ENCODE data around the gene UGT1A7.
A peak's percentile ranks its signal among the peaks of the same experiment; 100 is the strongest.

UGT1A7 gene

DNA sequence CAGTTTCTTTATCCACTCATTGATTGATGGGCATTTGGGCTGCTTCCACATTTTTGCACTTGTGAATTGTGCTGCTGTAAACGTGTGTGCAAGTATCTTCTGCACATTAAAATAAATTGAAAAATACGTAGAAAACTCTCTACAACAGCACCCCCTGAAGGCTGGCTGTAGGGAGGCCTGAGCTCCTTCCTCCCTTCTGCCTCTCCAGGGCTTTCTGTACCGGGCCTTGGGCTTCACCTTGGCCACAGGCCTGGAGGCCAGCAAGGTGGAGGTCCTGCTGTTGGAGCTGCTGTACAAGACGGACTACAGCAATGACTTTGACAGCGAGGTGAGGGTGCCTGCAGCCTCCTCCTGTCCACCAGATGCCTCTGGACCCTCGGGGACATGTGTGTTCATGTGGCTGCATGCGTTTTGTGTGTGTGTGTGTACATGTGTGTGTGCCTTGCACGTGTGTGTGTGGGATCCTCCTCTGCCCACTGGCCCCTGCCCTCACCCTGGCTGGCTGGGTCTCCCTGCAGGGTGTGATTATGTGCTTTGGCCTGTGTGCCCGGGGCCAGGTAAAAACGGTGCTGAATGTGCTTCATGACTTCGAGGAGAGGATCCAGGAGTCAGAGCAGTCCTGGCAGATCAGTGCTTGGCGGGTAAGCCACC lies 125.6 kb downstream of the UGT1A7 start:
- Histone ChIP-seq H3K27ac (ENCODE audit: poor library complexity, severe bottlenecking) (no peak overlapping the region), H3K4me3 (ENCODE audit: severe bottlenecking) (no peak overlapping the region), H3K9me3 (ENCODE audit: severe bottlenecking) (no peaks in the 10 kb centered on the region), H3K27me3 (ENCODE audit: insufficient read depth, poor library complexity, severe bottlenecking) (no peaks in the 10 kb centered on the region), H3K4me1 (ENCODE audit: insufficient read depth, poor library complexity, severe bottlenecking) (no peaks in the 10 kb centered on the region), H3K36me3 (ENCODE audit: low read depth) (no peaks in the 10 kb centered on the region)
- TF ChIP-seq, protein P1, sequence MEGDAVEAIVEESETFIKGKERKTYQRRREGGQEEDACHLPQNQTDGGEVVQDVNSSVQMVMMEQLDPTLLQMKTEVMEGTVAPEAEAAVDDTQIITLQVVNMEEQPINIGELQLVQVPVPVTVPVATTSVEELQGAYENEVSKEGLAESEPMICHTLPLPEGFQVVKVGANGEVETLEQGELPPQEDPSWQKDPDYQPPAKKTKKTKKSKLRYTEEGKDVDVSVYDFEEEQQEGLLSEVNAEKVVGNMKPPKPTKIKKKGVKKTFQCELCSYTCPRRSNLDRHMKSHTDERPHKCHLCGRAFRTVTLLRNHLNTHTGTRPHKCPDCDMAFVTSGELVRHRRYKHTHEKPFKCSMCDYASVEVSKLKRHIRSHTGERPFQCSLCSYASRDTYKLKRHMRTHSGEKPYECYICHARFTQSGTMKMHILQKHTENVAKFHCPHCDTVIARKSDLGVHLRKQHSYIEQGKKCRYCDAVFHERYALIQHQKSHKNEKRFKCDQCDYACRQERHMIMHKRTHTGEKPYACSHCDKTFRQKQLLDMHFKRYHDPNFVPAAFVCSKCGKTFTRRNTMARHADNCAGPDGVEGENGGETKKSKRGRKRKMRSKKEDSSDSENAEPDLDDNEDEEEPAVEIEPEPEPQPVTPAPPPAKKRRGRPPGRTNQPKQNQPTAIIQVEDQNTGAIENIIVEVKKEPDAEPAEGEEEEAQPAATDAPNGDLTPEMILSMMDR (IDR thresholded peaks at IDR 0.05; ENCODE audit: poor library complexity, severe bottlenecking) = no peak
- ATAC-seq (ENCODE audit: low read depth) (no peak), DNase-seq (ENCODE audit: low spot score) (peak; percentile 19)

DNA sequence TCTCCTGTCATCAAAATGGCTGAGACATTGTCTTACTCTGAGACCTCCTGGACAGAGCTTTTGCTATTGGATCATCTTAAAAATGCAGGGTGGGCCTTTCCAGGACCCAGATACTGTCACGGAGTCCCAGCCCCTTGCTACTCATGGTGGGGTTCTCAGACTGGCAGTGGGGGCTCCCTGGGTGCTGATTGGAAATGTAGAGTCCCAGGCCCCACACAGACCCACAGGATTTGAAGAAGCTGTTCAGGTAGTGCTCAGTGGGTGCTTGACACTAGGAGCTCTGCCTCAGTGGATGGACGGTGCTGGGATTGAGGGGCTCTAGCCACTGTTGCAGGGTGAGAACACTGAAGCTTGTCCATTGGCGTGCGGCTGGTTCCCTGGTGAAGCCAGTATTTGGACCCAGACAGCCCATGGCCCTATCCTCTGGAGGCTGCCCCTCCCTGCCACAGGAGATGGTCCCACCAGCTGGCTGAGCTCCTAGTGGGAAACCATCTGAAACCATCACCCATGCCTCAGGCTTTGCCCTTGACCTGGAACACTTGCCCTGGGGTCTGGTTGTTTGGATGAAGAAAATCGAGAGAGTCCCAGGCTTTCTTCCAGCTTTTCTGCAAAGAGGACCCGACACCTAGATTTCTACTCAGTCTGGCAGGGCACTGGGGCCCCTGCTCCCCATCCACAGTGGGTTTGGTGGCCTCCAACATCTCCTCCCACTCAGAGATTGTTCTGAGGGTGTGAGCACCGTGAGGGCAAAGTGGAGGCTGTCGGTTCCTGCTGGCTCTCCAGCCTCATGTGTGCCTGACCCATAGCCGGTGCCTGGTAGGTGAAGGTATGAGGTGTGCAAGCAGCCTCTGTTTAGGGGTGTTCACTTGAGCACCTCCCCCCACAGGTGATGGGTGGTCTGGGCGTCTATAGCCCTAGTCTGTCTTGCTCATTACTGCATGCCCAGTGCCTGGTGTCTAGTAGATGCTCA lies 126.5 kb downstream of the UGT1A7 start:
- ATAC-seq (ENCODE audit: low read depth) (no peak), DNase-seq (ENCODE audit: low spot score) (peak; percentile 22)
- H3K36me3 ChIP-seq (ENCODE audit: low read depth) = no peaks in the 10 kb centered on the region
- no peaks in the 10 kb centered on the region for H3K4me1 ChIP-seq (ENCODE audit: insufficient read depth, poor library complexity, severe bottlenecking)
- no peaks in the 10 kb centered on the region for H3K9me3 ChIP-seq (ENCODE audit: severe bottlenecking)
- TF ChIP-seq, protein P1 (IDR thresholded peaks at IDR 0.05; ENCODE audit: poor library complexity, severe bottlenecking) = no peak
- H3K27me3 ChIP-seq (ENCODE audit: insufficient read depth, poor library complexity, severe bottlenecking) = no peaks in the 10 kb centered on the region
- no peak overlapping the region for H3K27ac ChIP-seq (ENCODE audit: poor library complexity, severe bottlenecking)
- H3K4me3 ChIP-seq (ENCODE audit: severe bottlenecking) = no peak overlapping the region

DNA sequence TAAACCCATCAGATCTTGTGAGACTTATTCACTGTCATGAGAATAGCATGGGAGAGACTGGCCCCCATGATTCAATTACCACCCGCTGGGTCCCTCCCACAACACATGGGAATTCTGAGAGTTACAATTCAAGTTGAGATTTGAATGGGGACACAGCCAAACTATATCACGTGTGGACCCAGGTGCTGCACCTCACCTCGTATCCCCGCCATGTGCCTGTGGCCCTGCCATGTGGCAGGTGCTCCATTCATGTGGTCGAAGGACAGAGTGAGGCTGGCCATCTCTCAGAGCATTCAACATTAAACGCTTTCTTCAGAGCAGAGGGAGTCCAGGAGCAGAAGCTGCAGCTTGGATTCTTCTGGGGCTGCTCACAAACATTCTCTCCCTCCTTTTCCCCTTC lies 128.7 kb downstream of the UGT1A7 start:
- Histone ChIP-seq H3K4me1 (ENCODE audit: insufficient read depth, poor library complexity, severe bottlenecking) (no peaks in the 10 kb centered on the region), H3K36me3 (ENCODE audit: low read depth) (no peaks in the 10 kb centered on the region), H3K9me3 (ENCODE audit: severe bottlenecking) (no peaks in the 10 kb centered on the region), H3K27ac (ENCODE audit: poor library complexity, severe bottlenecking) (no peak overlapping the region), H3K27me3 (ENCODE audit: insufficient read depth, poor library complexity, severe bottlenecking) (no peaks in the 10 kb centered on the region), H3K4me3 (ENCODE audit: severe bottlenecking) (no peak overlapping the region)
- no peak for ATAC-seq (ENCODE audit: low read depth)
- no peak for DNase-seq (ENCODE audit: low spot score)
- TF ChIP-seq, protein P1 (IDR thresholded peaks at IDR 0.05; ENCODE audit: poor library complexity, severe bottlenecking) = no peak

DNA sequence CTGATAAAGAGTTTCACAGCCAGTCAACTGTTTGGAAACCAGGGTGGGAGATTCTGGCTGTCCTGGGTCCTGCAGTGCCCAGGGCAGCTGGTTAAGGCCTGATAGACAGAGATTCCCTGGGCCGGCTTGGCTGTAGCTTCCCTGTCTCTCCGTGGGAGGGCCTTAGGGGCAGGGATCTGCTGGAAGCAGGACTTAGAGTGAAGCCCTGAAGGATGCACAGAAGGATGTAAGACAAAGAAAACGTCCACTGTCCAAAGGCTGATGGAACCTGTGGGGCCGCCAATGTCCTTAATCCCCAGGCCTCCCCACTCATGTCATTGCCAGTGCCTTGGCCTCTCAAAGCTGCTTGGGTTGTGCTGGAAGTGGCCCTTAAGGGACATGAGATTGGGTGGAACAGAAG lies 129.4 kb downstream of the UGT1A7 start:
- Histone ChIP-seq H3K27me3 (ENCODE audit: insufficient read depth, poor library complexity, severe bottlenecking) (no peaks in the 10 kb centered on the region), H3K27ac (ENCODE audit: poor library complexity, severe bottlenecking) (no peak overlapping the region), H3K9me3 (ENCODE audit: severe bottlenecking) (no peaks in the 10 kb centered on the region), H3K36me3 (ENCODE audit: low read depth) (no peaks in the 10 kb centered on the region), H3K4me1 (ENCODE audit: insufficient read depth, poor library complexity, severe bottlenecking) (no peaks in the 10 kb centered on the region), H3K4me3 (ENCODE audit: severe bottlenecking) (no peak overlapping the region)
- ATAC-seq (ENCODE audit: low read depth) = no peak
- TF ChIP-seq, protein P1 (IDR thresholded peaks at IDR 0.05; ENCODE audit: poor library complexity, severe bottlenecking) = no peak
- DNase-seq (ENCODE audit: low spot score) = no peak
